ENCODE measurements around the gene SCCPDH. TPM values are rescaled to one million over a fixed set of nuclear protein-coding genes. Genes with fewer than 3 reads are reported as not detected.

The SCCPDH gene
- total and polyA plus RNA-seq, 2 donors (not counting 3 experiments of a cell fraction or from before 2014, with no cell fraction given): 24.4 to 37.5 TPM

DNA sequence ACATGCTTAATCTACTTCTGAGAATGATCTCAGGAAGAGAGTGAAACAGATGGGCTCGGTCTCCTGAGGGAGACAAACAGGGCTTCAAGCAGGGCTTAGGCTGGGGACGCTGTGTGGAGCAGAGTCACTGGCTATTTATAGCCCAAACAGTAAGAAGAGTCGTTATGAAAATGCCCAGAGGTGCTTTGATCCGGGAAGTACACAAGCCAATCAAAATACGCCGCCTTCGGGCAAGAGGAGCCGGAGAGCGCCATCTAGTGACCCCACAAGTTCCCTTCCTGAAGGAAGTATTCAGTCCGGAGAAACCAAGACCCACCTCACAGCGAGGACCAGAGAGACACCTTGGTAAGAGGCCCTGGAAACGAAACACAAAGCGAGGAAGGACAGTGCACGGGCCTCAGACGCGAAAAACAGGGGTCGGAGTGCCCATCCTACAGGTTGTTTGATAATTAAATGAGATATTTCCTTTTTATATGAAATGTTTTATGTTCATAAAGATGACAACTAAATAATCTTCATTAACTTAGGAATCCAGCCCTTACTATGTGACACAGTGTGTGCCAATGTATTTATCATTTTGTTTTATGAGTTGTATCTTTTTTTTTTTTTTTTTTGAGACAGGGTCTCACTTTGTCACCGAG is 25.0 kb upstream of the SCCPDH start:
- H3K9ac ChIP-seq (replicated peaks; ENCODE audit: extremely low read depth, insufficient read depth, low read length): peak overlapping the region; percentile 45
- H3K79me2 ChIP-seq (ENCODE audit: control insufficient read depth, insufficient read depth, low read length): no peaks in the 10 kb centered on the region
- no peaks in the 10 kb centered on the region for H3K36me3 ChIP-seq (ENCODE audit: control insufficient read depth in 2 of 2, extremely low read depth in 1 of 2, insufficient read depth in 2 of 2, low read length in 2 of 2)
- DNase-seq (ENCODE audit: low read depth, low spot score) (peak; percentile 93), FAIRE-seq (peak; percentile 95)
- H3K9me3 ChIP-seq (replicated peaks; ENCODE audit: control insufficient read depth, insufficient read depth, low read length): no peaks in the 10 kb centered on the region
- BruUV-seq (replicated peaks): no TSS peak
- H3K27ac ChIP-seq (ENCODE audit: insufficient read depth, low read depth, low read length): peak overlapping the region; percentile 53
- H4K20me1 ChIP-seq (replicated peaks; ENCODE audit: control insufficient read depth, extremely low read depth, insufficient read depth, low read length): no peaks in the 10 kb centered on the region
- TF ChIP-seq FOS (IDR thresholded peaks at IDR 0.05; ENCODE audit: borderline replicate concordance, insufficient read depth, low read length): no peak
- TF ChIP-seq POLR2AphosphoS5 (IDR thresholded peaks at IDR 0.05; ENCODE audit: insufficient read depth, low read depth, low read length): no peak
- TF ChIP-seq, protein P1, sequence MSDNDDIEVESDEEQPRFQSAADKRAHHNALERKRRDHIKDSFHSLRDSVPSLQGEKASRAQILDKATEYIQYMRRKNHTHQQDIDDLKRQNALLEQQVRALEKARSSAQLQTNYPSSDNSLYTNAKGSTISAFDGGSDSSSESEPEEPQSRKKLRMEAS (IDR thresholded peaks at IDR 0.05; ENCODE audit: insufficient read depth, insufficient read length): no peak
- TF ChIP-seq POLR2A (IDR thresholded peaks at IDR 0.05; ENCODE audit: low read depth, low read length): no peak
- TF ChIP-seq, protein P2, sequence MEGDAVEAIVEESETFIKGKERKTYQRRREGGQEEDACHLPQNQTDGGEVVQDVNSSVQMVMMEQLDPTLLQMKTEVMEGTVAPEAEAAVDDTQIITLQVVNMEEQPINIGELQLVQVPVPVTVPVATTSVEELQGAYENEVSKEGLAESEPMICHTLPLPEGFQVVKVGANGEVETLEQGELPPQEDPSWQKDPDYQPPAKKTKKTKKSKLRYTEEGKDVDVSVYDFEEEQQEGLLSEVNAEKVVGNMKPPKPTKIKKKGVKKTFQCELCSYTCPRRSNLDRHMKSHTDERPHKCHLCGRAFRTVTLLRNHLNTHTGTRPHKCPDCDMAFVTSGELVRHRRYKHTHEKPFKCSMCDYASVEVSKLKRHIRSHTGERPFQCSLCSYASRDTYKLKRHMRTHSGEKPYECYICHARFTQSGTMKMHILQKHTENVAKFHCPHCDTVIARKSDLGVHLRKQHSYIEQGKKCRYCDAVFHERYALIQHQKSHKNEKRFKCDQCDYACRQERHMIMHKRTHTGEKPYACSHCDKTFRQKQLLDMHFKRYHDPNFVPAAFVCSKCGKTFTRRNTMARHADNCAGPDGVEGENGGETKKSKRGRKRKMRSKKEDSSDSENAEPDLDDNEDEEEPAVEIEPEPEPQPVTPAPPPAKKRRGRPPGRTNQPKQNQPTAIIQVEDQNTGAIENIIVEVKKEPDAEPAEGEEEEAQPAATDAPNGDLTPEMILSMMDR (IDR thresholded peaks at IDR 0.05; ENCODE audit: extremely low read depth in 1 of 2, insufficient read depth in 1 of 2, low read depth in 1 of 2, low read length in 2 of 2): peak; percentile 91 to 92
- TF ChIP-seq MYC (IDR thresholded peaks at IDR 0.05; ENCODE audit: low read depth, low read length): no peak
- no peak for TF ChIP-seq GATA2 (IDR thresholded peaks at IDR 0.05; ENCODE audit: insufficient read depth, insufficient read length, low read depth, low read length)
- peak; percentile 26 for TF ChIP-seq JUN (IDR thresholded peaks at IDR 0.05; ENCODE audit: borderline replicate concordance, insufficient read depth, insufficient read length, low read depth)
- no peak overlapping the region for H3K4me3 ChIP-seq (replicated peaks in 1 of 3; ENCODE audit: insufficient read depth in 1 of 3, low read depth in 1 of 3, low read length in 3 of 3)
- no peaks in the 10 kb centered on the region for H3K9me1 ChIP-seq (replicated peaks; ENCODE audit: control insufficient read depth, extremely low read depth, insufficient read depth, low read length)
- peak overlapping the region; percentile 6 for H3K4me2 ChIP-seq (ENCODE audit: insufficient read depth, low read length)
- intact Hi-C loops (cut with micrococcal nuclease) (loop anchor here (1.0 to 5.0 kb wide), 8 partner anchors 10 to 1547 kb away; partner anchors contain the start of genes KIF26B and SCCPDH), dilution Hi-C loops (cut with MboI; ENCODE audit: extremely low pct_ligation_motif_present, low sequenced_read_pairs) (no loop called here)
- POLR2A ChIA-PET: no interaction called here
- no peaks in the 10 kb centered on the region for H3K27me3 ChIP-seq (ENCODE audit: control insufficient read depth in 2 of 2, insufficient read depth in 2 of 2, low read length in 2 of 2)
- peak overlapping the region; percentile 33 for H2AFZ ChIP-seq (ENCODE audit: low read depth, low read length)
- H3K4me1 ChIP-seq (ENCODE audit: control insufficient read depth, extremely low read depth, insufficient read depth, low read length): peaks cover 5% of the 10 kb centered on the region
- CTCF ChIA-PET: interaction anchor here (0.6 to 2.0 kb wide), 6 partner anchors 9 to 544 kb away, joined by 3 to 13 read pairs (median 3); no protein-coding TSS in a partner anchor
